Femur (tissue), 1 donor: ENCODE results near the gene UBP1.
"Not testable (repeated sequence)": the region's sequence is repeated elsewhere in the genome, so short reads cannot be mapped to it uniquely, and the experiment has no call there.

Experiments used
- DNase-seq: peaks from one replicate; pipeline ENCODE4 v3.0.0-alpha.2; 2017

UBP1 gene

GRCh38 chr3:33430571-33430970, 9.6 kb downstream of the UBP1 start:
- no peak for DNase-seq

- DNase-seq: no peak
Observed at GRCh38 chr3:33430061-33430460, 10.1 kb downstream of the UBP1 start.

- DNase-seq: not testable (repeated sequence)
Observed at GRCh38 chr3:33429306-33429705, 10.9 kb downstream of the UBP1 start.

GRCh38 chr3:33428734-33429133, 11.5 kb downstream of the UBP1 start:
- DNase-seq: no peak

GRCh38 chr3:33426630-33427317, 13.4 kb downstream of the UBP1 start:
- DNase-seq: no peak

- DNase-seq: no peak
Observed at GRCh38 chr3:33426068-33426467, 14.1 kb downstream of the UBP1 start.

GRCh38 chr3:33425453-33425852, 14.8 kb downstream of the UBP1 start:
- no peak for DNase-seq

GRCh38 chr3:33424606-33425452, 15.4 kb downstream of the UBP1 start:
- DNase-seq: no peak

- no peak for DNase-seq
Observed at GRCh38 chr3:33420966-33421365, 19.2 kb downstream of the UBP1 start.

GRCh38 chr3:33419948-33420347, 20.3 kb downstream of the UBP1 start:
- no peak for DNase-seq

- DNase-seq: no peak
Observed at GRCh38 chr3:33417066-33417673, 23.0 kb downstream of the UBP1 start.

- DNase-seq: not testable (repeated sequence)
Observed at GRCh38 chr3:33410816-33411215, 29.4 kb downstream of the UBP1 start.

- no peak for DNase-seq
Observed at GRCh38 chr3:33403756-33404155, 36.4 kb downstream of the UBP1 start.

- no peak for DNase-seq
Observed at GRCh38 chr3:33402936-33403335, 37.3 kb downstream of the UBP1 start.

GRCh38 chr3:33401781-33402180, 38.4 kb downstream of the UBP1 start:
- no peak for DNase-seq

GRCh38 chr3:33398410-33398809, 41.8 kb downstream of the UBP1 start:
- DNase-seq: no peak

- DNase-seq: no peak
Observed at GRCh38 chr3:33395900-33396299, 44.3 kb downstream of the UBP1 start.

- DNase-seq: no peak
Observed at GRCh38 chr3:33394403-33395054, 45.7 kb downstream of the UBP1 start.

- no peak for DNase-seq
Observed at GRCh38 chr3:33392703-33393125, 47.5 kb downstream of the UBP1 start.

GRCh38 chr3:33392144-33392543, 48.1 kb downstream of the UBP1 start:
- no peak for DNase-seq

- no peak for DNase-seq
Observed at GRCh38 chr3:33391255-33391995, 48.8 kb downstream of the UBP1 start.

- DNase-seq: no peak
Observed at GRCh38 chr3:33389908-33390307, 50.3 kb downstream of the UBP1 start.
